ENCODE results near the gene CENPT. TPM values are rescaled to one million over a fixed set of nuclear protein-coding genes. Genes with fewer than 3 reads are reported as not detected.

Gene CENPT
- total RNA-seq, 2 experiments from 2014 or later, result 55.4 to 85.3 TPM

- peaks cover 16% of the 10 kb centered on the region for H3K4me1 ChIP-seq (ENCODE audit: insufficient read depth, low read length, poor library complexity, severe bottlenecking)
- H3K4me3 ChIP-seq (ENCODE audit: low read depth, low read length, poor library complexity, severe bottlenecking), result peak overlapping the region; percentile 6
- H2AFZ ChIP-seq (ENCODE audit: low read length), result no peak overlapping the region
- POLR2A ChIA-PET, result interaction anchor here (0.8 to 1.0 kb wide), 3 partner anchors 8 to 25 kb away, joined by 3 read pairs; partner anchors contain the start of genes RANBP10 and TSNAXIP1
- H3K79me2 ChIP-seq (ENCODE audit: insufficient read depth, low read depth, low read length), result peaks cover 31% of the 10 kb centered on the region
- no peaks in the 10 kb centered on the region for H3K9me3 ChIP-seq (ENCODE audit: low read length)
- H4K20me1 ChIP-seq (ENCODE audit: insufficient read depth, low read length), result peaks cover 2% of the 10 kb centered on the region; the same call in 1 of the 2 replicates
- intact Hi-C loops (cut with micrococcal nuclease; ENCODE audit: unreplicated experiment), result no loop called here
- H3K27ac ChIP-seq (ENCODE audit: low read depth, low read length, poor library complexity, severe bottlenecking), result peak overlapping the region; percentile 20
- no TSS peak for BruUV-seq (replicated peaks)
- peak overlapping the region; percentile 52 for H3K4me2 ChIP-seq (ENCODE audit: low read length)
- CTCF ChIA-PET (ENCODE audit: unreplicated experiment), result no interaction called here
- peaks cover 41% of the 10 kb centered on the region for H3K36me3 ChIP-seq (ENCODE audit: insufficient read depth, low read length)
- H3K9me2 ChIP-seq (ENCODE audit: insufficient read depth, low read length), result no peaks in the 10 kb centered on the region
- DNase-seq (ENCODE audit: low spot score), result peak; percentile 30
- TF ChIP-seq EZH2phosphoT487 (IDR thresholded peaks at IDR 0.05; ENCODE audit: borderline replicate concordance, low read depth, low read length) (no peak), CTCF (conservative IDR thresholded peaks at IDR 0.05; ENCODE audit: low read length) (no peak)
Measured at GRCh38 chr16:67786491-67786890, 61.0 kb downstream of the CENPT start.

GRCh38 chr16:67783353-67783725 is 64.2 kb downstream of the CENPT start:
- POLR2A ChIA-PET, result interaction anchor here (0.9 kb wide), 1 partner anchor 10 kb away, joined by 3 read pairs; no protein-coding TSS in a partner anchor
- H3K36me3 ChIP-seq (ENCODE audit: insufficient read depth, low read length), result peaks cover 39% of the 10 kb centered on the region
- H3K4me1 ChIP-seq (ENCODE audit: insufficient read depth, low read length, poor library complexity, severe bottlenecking), result peaks cover 31% of the 10 kb centered on the region
- H4K20me1 ChIP-seq (ENCODE audit: insufficient read depth, low read length), result 0 out of 2 replicates have a peak, but pooled peaks cover 3% of the 10 kb centered on the region
- no peaks in the 10 kb centered on the region for H3K9me2 ChIP-seq (ENCODE audit: insufficient read depth, low read length)
- no TSS peak for BruUV-seq (replicated peaks)
- H3K27ac ChIP-seq (ENCODE audit: low read depth, low read length, poor library complexity, severe bottlenecking), result no peak overlapping the region
- intact Hi-C loops (cut with micrococcal nuclease; ENCODE audit: unreplicated experiment), result no loop called here
- H3K9me3 ChIP-seq (ENCODE audit: low read length), result no peaks in the 10 kb centered on the region
- CTCF ChIA-PET (ENCODE audit: unreplicated experiment), result no interaction called here
- no peak overlapping the region for H2AFZ ChIP-seq (ENCODE audit: low read length)
- H3K79me2 ChIP-seq (ENCODE audit: insufficient read depth, low read depth, low read length), result peaks cover 32% of the 10 kb centered on the region
- H3K4me3 ChIP-seq (ENCODE audit: low read depth, low read length, poor library complexity, severe bottlenecking), result no peak overlapping the region
- DNase-seq (ENCODE audit: low spot score), result no peak
- no peak overlapping the region for H3K4me2 ChIP-seq (ENCODE audit: low read length)
- TF ChIP-seq EZH2phosphoT487 (IDR thresholded peaks at IDR 0.05; ENCODE audit: borderline replicate concordance, low read depth, low read length) (no peak), CTCF (conservative IDR thresholded peaks at IDR 0.05; ENCODE audit: low read length) (no peak)

GRCh38 chr16:67782567-67783352 is 64.7 kb downstream of the CENPT start:
- CTCF ChIA-PET (ENCODE audit: unreplicated experiment), result no interaction called here
- H3K9me3 ChIP-seq (ENCODE audit: low read length), result no peaks in the 10 kb centered on the region

More at GRCh38 chr16:67782567-67783352, 64.7 kb downstream of the CENPT start:
- Histone ChIP-seq H3K9me2 (ENCODE audit: insufficient read depth, low read length) (no peaks in the 10 kb centered on the region), H3K27ac (ENCODE audit: low read depth, low read length, poor library complexity, severe bottlenecking) (no peak overlapping the region), H4K20me1 (ENCODE audit: insufficient read depth, low read length) (0 out of 2 replicates have a peak, but pooled peaks cover 3% of the 10 kb centered on the region), H2AFZ (ENCODE audit: low read length) (no peak overlapping the region), H3K79me2 (ENCODE audit: insufficient read depth, low read depth, low read length) (peaks cover 32% of the 10 kb centered on the region), H3K4me1 (ENCODE audit: insufficient read depth, low read length, poor library complexity, severe bottlenecking) (peaks cover 31% of the 10 kb centered on the region), H3K4me3 (ENCODE audit: low read depth, low read length, poor library complexity, severe bottlenecking) (no peak overlapping the region), H3K4me2 (ENCODE audit: low read length) (no peak overlapping the region), H3K36me3 (ENCODE audit: insufficient read depth, low read length) (peaks cover 39% of the 10 kb centered on the region)
- no peak for DNase-seq (ENCODE audit: low spot score)
- intact Hi-C loops (cut with micrococcal nuclease; ENCODE audit: unreplicated experiment), result no loop called here
- POLR2A ChIA-PET, result interaction anchor here (0.5 to 0.9 kb wide), 3 partner anchors 9 to 934 kb away, joined by 3 read pairs; no protein-coding TSS in a partner anchor
- BruUV-seq (replicated peaks), result no TSS peak
- TF ChIP-seq CTCF (conservative IDR thresholded peaks at IDR 0.05; ENCODE audit: low read length), result no peak
- no peak for TF ChIP-seq EZH2phosphoT487 (IDR thresholded peaks at IDR 0.05; ENCODE audit: borderline replicate concordance, low read depth, low read length)
